Fibroblast of mammary gland (primary cell): ENCODE results near the gene SLIT1.

ENCODE experiments used
- DNase-seq: peaks from one replicate; pipeline ENCODE4 v3.0.0-alpha.2; 2010; ENCODE audit warnings: low read depth
- H3K4me3 ChIP-seq: 2 replicates; pipeline ENCODE4 v1.5.1; 2011; ENCODE audit warnings: low read depth, mild to moderate bottlenecking, low read length, moderate library complexity; ENCODE audit not compliant: control insufficient read depth
- TF ChIP-seq, protein P1 (sequence below): conservative IDR thresholded peaks from 2 replicates; pipeline ENCODE4 v1.5.1; 2011; ENCODE audit warnings: low read depth, low read length, inconsistent platforms; ENCODE audit not compliant: control insufficient read depth, insufficient read depth

Gene SLIT1

GRCh38 chr10:97117372-97117771, 68.4 kb downstream of the SLIT1 start:
- H3K4me3 ChIP-seq, result no peak overlapping the region
- peak; percentile 5 for DNase-seq
- TF ChIP-seq, protein P1, sequence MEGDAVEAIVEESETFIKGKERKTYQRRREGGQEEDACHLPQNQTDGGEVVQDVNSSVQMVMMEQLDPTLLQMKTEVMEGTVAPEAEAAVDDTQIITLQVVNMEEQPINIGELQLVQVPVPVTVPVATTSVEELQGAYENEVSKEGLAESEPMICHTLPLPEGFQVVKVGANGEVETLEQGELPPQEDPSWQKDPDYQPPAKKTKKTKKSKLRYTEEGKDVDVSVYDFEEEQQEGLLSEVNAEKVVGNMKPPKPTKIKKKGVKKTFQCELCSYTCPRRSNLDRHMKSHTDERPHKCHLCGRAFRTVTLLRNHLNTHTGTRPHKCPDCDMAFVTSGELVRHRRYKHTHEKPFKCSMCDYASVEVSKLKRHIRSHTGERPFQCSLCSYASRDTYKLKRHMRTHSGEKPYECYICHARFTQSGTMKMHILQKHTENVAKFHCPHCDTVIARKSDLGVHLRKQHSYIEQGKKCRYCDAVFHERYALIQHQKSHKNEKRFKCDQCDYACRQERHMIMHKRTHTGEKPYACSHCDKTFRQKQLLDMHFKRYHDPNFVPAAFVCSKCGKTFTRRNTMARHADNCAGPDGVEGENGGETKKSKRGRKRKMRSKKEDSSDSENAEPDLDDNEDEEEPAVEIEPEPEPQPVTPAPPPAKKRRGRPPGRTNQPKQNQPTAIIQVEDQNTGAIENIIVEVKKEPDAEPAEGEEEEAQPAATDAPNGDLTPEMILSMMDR, result peak; percentile 23

DNA sequence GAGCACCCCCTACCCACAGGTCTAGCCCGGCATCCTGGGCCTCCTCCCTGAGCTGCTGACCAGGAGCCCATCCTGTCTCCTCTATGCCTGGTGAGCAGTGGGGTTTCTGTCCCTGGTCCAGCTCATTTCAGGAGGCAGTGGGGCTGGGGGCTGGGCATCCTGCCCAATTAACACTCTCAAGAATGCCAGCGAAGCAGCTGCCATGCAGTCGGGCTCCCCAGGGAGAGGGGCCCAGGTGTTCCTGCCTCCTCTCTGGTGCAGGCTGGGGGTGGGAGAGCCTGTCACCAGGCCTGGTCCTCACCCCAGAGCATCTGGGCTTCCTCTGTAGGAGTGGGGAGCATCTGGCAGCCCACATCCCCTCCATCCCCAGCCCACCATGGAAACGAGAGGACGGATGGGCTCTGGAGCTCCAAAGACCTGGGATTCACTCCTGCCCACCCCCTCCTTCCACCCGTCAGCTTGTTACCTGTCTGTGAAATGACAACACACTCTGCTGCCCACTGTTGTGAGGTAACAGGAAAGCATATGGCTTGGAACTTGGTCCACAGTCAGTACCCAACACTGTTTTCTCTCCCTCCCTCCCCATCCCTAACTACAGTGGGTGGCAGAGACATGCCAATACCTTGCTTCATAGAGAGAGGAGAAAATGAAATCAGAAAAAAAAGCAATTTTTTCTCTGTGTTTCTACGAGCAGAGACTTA, 69.1 kb downstream of the SLIT1 start:
- no peak for DNase-seq
- TF ChIP-seq, protein P1, result no peak
- H3K4me3 ChIP-seq, result no peak overlapping the region

- no peak overlapping the region for H3K4me3 ChIP-seq
- TF ChIP-seq, protein P1, result no peak
- no peak for DNase-seq
Observed at GRCh38 chr10:97115846-97116245, 69.9 kb downstream of the SLIT1 start.

DNA sequence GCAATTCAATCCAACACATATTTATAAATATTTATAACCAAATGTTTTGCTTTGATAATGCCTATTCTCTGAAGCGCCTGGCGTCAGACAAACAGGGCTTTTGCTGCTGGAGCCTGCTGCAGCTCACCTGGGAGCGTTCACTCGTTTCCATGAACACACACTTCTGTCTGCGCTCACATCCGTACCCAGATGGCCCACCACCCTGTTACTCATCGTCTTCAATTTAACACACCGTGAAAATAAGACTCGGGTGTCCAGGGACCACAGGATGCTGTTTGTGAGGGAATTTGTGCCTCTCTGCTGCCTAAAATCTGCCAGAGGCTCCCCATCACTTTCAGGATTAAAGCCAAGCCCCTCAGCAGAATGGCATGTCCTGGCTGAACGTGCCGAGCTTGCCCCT, 74.1 kb downstream of the SLIT1 start:
- DNase-seq, result no peak
- TF ChIP-seq, protein P1, result no peak
- H3K4me3 ChIP-seq, result no peak overlapping the region

- no peak overlapping the region for H3K4me3 ChIP-seq
- TF ChIP-seq, protein P1, result no peak
- no peak for DNase-seq
Observed at GRCh38 chr10:97109547-97109946, 76.2 kb downstream of the SLIT1 start.

- no peak for DNase-seq
- H3K4me3 ChIP-seq, result no peak overlapping the region
- TF ChIP-seq, protein P1, result no peak
Observed at GRCh38 chr10:97107551-97107950, 78.2 kb downstream of the SLIT1 start.
